ENCODE results near the gene AIG1.

DNA sequence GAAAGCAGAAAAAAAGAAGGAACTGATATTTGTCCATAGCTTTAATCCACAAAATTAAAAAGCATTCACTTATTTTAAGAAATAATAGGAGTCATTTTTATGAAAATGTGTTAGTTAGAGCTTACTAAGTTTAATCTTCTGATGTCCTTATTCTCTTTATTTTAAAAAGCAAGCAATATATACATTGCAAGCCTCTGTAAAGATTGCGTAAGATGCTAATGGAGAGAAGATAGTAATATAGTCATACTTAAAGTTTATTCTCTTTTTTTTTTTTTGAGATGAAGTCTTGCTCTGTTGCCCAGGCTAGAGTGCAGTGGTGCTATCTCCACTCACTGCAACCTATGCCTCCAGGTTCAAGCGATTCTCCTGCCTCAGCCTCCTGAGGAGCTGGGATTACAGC lies 39.7 kb downstream of the AIG1 start:
- no peak for TF ChIP-seq RAD21 (IDR thresholded peaks at IDR 0.05; ENCODE audit: low read length)
- no peak for TF ChIP-seq EZH2phosphoT487 (IDR thresholded peaks at IDR 0.05; ENCODE audit: borderline replicate concordance, low read depth)
- TF ChIP-seq, protein P1, sequence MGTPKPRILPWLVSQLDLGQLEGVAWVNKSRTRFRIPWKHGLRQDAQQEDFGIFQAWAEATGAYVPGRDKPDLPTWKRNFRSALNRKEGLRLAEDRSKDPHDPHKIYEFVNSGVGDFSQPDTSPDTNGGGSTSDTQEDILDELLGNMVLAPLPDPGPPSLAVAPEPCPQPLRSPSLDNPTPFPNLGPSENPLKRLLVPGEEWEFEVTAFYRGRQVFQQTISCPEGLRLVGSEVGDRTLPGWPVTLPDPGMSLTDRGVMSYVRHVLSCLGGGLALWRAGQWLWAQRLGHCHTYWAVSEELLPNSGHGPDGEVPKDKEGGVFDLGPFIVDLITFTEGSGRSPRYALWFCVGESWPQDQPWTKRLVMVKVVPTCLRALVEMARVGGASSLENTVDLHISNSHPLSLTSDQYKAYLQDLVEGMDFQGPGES (IDR thresholded peaks at IDR 0.05; ENCODE audit: low read depth, low read length): no peak
- TF ChIP-seq, protein P2, sequence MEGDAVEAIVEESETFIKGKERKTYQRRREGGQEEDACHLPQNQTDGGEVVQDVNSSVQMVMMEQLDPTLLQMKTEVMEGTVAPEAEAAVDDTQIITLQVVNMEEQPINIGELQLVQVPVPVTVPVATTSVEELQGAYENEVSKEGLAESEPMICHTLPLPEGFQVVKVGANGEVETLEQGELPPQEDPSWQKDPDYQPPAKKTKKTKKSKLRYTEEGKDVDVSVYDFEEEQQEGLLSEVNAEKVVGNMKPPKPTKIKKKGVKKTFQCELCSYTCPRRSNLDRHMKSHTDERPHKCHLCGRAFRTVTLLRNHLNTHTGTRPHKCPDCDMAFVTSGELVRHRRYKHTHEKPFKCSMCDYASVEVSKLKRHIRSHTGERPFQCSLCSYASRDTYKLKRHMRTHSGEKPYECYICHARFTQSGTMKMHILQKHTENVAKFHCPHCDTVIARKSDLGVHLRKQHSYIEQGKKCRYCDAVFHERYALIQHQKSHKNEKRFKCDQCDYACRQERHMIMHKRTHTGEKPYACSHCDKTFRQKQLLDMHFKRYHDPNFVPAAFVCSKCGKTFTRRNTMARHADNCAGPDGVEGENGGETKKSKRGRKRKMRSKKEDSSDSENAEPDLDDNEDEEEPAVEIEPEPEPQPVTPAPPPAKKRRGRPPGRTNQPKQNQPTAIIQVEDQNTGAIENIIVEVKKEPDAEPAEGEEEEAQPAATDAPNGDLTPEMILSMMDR (IDR thresholded peaks at IDR 0.05): no peak
- TF ChIP-seq POLR2AphosphoS5 (IDR thresholded peaks at IDR 0.05; ENCODE audit: low read depth, low read length): no peak
- TF ChIP-seq, protein P3, sequence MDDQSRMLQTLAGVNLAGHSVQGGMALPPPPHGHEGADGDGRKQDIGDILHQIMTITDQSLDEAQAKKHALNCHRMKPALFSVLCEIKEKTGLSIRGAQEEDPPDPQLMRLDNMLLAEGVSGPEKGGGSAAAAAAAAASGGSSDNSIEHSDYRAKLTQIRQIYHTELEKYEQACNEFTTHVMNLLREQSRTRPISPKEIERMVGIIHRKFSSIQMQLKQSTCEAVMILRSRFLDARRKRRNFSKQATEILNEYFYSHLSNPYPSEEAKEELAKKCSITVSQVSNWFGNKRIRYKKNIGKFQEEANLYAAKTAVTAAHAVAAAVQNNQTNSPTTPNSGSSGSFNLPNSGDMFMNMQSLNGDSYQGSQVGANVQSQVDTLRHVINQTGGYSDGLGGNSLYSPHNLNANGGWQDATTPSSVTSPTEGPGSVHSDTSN (IDR thresholded peaks at IDR 0.05): no peak
- TF ChIP-seq MXI1 (IDR thresholded peaks at IDR 0.05; ENCODE audit: low read depth, low read length): no peak
- TF ChIP-seq TAF1 (IDR thresholded peaks at IDR 0.05; ENCODE audit: borderline replicate concordance, low read depth, low read length): no peak
- TF ChIP-seq CHD2 (IDR thresholded peaks at IDR 0.05; ENCODE audit: low read length, partially characterized antibody): no peak
